IMR-90 (cell line): ENCODE data around the gene FAM234A. TPM values are rescaled to one million over a fixed set of nuclear protein-coding genes. Genes with fewer than 3 reads are reported as not detected.

ENCODE experiments used
- ATAC-seq: fragments of 200-7000 bp; cut with Tn5 transposase; 2 replicates; pipeline ENCODE4 v1.9.1; 2020; ENCODE audit warnings: low read depth, mild to moderate bottlenecking, moderate library complexity
- BruUV-seq: library from RNA; stranded (reverse); fragments of 400-500 nt; replicated peaks from 2 replicates; lab custom pipeline; 2021; lab: Mats Ljungman, UMichigan
- CTCF ChIA-PET: fragments of 300-600 bp; formaldehyde crosslinking; extraction: SDS; loops from one replicate; lab custom pipeline; 2021; ENCODE audit warnings: antibody characterized with exemption; lab: Yijun Ruan, JAX
- POLR2A ChIA-PET: fragments of 300-600 bp; sonication (Branson Sonifier 250); formaldehyde crosslinking; loops from one replicate; lab custom pipeline; 2022; ENCODE audit warnings: antibody characterized with exemption; ENCODE audit not compliant: unreplicated experiment; lab: Charles Lee
- DNase-seq: peaks from one replicate; pipeline ENCODE4 v3.0.0; 2013
- H2AFZ ChIP-seq: replicated peaks from 2 replicates; pipeline ENCODE3; 2013; ENCODE audit warnings: low read length, mild to moderate bottlenecking; ENCODE audit not compliant: poor library complexity
- H2AK5ac ChIP-seq: 2 replicates; pipeline ENCODE4 v1.6.1; 2013; ENCODE audit warnings: low read depth, low read length, inconsistent platforms
- H2AK9ac ChIP-seq: replicated peaks from 2 replicates; pipeline ENCODE3; 2013; ENCODE audit warnings: mild to moderate bottlenecking, low read depth, low read length, moderate library complexity; ENCODE audit not compliant: poor library complexity
- H2BK120ac ChIP-seq: 2 replicates; pipeline ENCODE4 v1.6.1; 2013; ENCODE audit warnings: low read depth, low read length, inconsistent platforms
- H2BK15ac ChIP-seq: 3 replicates; pipeline ENCODE4 v1.6.1; 2013; ENCODE audit warnings: low read depth, low read length, inconsistent platforms
- H2BK20ac ChIP-seq: 2 replicates; pipeline ENCODE4 v1.6.1; 2013; ENCODE audit warnings: low read depth, mild to moderate bottlenecking, inconsistent platforms, low read length, moderate library complexity
- H2BK5ac ChIP-seq: 2 replicates; pipeline ENCODE4 v1.6.1; 2013; ENCODE audit warnings: mild to moderate bottlenecking, low read depth, low read length, inconsistent platforms; ENCODE audit not compliant: poor library complexity, severe bottlenecking
- H3K14ac ChIP-seq: replicated peaks from 2 replicates; pipeline ENCODE4 v1.6.1; 2013; ENCODE audit warnings: low read depth, low read length, inconsistent platforms
- H3K18ac ChIP-seq: 2 replicates; pipeline ENCODE4 v1.6.1; 2013; ENCODE audit warnings: low read depth, low read length, control low read depth
- H3K23ac ChIP-seq: 2 replicates; pipeline ENCODE4 v1.6.1; 2013; ENCODE audit warnings: low read depth, low read length, inconsistent platforms
- H3K27ac ChIP-seq: 2 replicates; pipeline ENCODE4 v1.5.1; 2013; ENCODE audit warnings: mild to moderate bottlenecking, control low read depth, low read length; ENCODE audit not compliant: insufficient read depth
- H3K27me3 ChIP-seq: 2 replicates; pipeline ENCODE4 v1.6.1; 2013; ENCODE audit warnings: low read length; ENCODE audit not compliant: control insufficient read depth, insufficient read depth
- H3K36me3 ChIP-seq: 2 replicates; pipeline ENCODE4 v1.6.1; 2013; ENCODE audit warnings: low read length, mixed read lengths; ENCODE audit not compliant: control insufficient read depth, insufficient read depth
- H3K4ac ChIP-seq: 2 replicates; pipeline ENCODE4 v1.6.1; 2013; ENCODE audit warnings: low read depth, low read length, inconsistent platforms
- H3K4me1 ChIP-seq: 2 replicates; pipeline ENCODE4 v1.6.1; 2013; ENCODE audit warnings: low read length, mixed read lengths; ENCODE audit not compliant: control insufficient read depth, insufficient read depth
- H3K4me2 ChIP-seq: 2 replicates; pipeline ENCODE4 v1.6.1; 2013; ENCODE audit warnings: low read depth, mild to moderate bottlenecking, control low read depth, low read length, moderate library complexity
- H3K4me3 ChIP-seq: 2 replicates; pipeline ENCODE4 v1.5.1; 2013; ENCODE audit warnings: low read depth, mild to moderate bottlenecking, control low read depth, low read length, moderate library complexity; ENCODE audit not compliant: insufficient read depth
- H3K56ac ChIP-seq: 2 replicates; pipeline ENCODE4 v1.6.1; 2013; ENCODE audit warnings: low read length, inconsistent platforms; ENCODE audit not compliant: insufficient read depth; ENCODE audit errors: extremely low read depth
- H3K79me1 ChIP-seq, 2 experiments: 2 replicates each; pipeline ENCODE4 v1.6.1; 2013; ENCODE audit warnings: low read length in 2 of 2, inconsistent platforms in 1 of 2, low read depth in 1 of 2
- H3K9ac ChIP-seq: 2 replicates; pipeline ENCODE4 v1.6.1; 2013; ENCODE audit warnings: low read depth, low read length, control low read depth
- H3K9me1 ChIP-seq: 2 replicates; pipeline ENCODE4 v1.6.1; 2013; ENCODE audit warnings: low read length, inconsistent platforms; ENCODE audit not compliant: insufficient read depth
- H3K9me3 ChIP-seq: 2 replicates; pipeline ENCODE4 v1.6.1; 2013; ENCODE audit warnings: low read length; ENCODE audit not compliant: control insufficient read depth, insufficient read depth
- H4K20me1 ChIP-seq: 2 replicates; pipeline ENCODE4 v1.6.1; 2013; ENCODE audit warnings: low read length, inconsistent platforms; ENCODE audit not compliant: insufficient read depth
- H4K5ac ChIP-seq: 2 replicates; pipeline ENCODE4 v1.6.1; 2013; ENCODE audit warnings: mild to moderate bottlenecking, low read depth, low read length, control low read depth
- H4K8ac ChIP-seq, 2 experiments: 2 replicates each; pipeline ENCODE4 v1.6.1; 2013; ENCODE audit warnings: low read depth in 2 of 2, low read length in 2 of 2, control low read depth in 1 of 2, inconsistent platforms in 1 of 2
- H4K91ac ChIP-seq: 2 replicates; pipeline ENCODE4 v1.6.1; 2013; ENCODE audit warnings: low read depth, low read length, inconsistent platforms; ENCODE audit not compliant: insufficient read depth
- BHLHE40 ChIP-seq: fragments of 150-350 bp; IDR thresholded peaks from 2 replicates; pipeline ENCODE4 v1.6.1; 2016; ENCODE audit warnings: mild to moderate bottlenecking, low read depth, low read length
- CEBPB ChIP-seq: IDR thresholded peaks from 2 replicates; pipeline ENCODE4 v1.6.1; 2012; ENCODE audit warnings: low read depth, low read length, improper control_type of control experiment
- POLR2A ChIP-seq: IDR thresholded peaks from 2 replicates; pipeline ENCODE4 v1.6.1; 2012; ENCODE audit warnings: mild to moderate bottlenecking, low read depth, low read length
- RAD21 ChIP-seq: IDR thresholded peaks from 2 replicates; pipeline ENCODE4 v1.6.1; 2012; ENCODE audit warnings: low read length, improper control_type of control experiment
- WGBS, 2 experiments: methylation state at CpG; one replicate each; pipeline versions ENCODE4 v1.1.5 to v1.1.7; 2013; ENCODE audit warnings: missing lambda C conversion rate in 2 of 2; ENCODE audit not compliant: insufficient read length in 1 of 2; ENCODE audit errors: extremely low coverage in 2 of 2; 5-methylcytosine and 5-hydroxymethylcytosine counted together
- dilution Hi-C: fragments of 300-500 bp; cut with HindIII; formaldehyde crosslinking; loops from one replicate; pipeline ENCODE4 v1.14.3; 2018; ENCODE audit warnings: low sequenced_read_pairs; ENCODE audit not compliant: unreplicated experiment
- in situ Hi-C: fragments of 300-500 bp; cut with MboI; formaldehyde crosslinking; loops from 3 replicates; pipeline ENCODE4 v1.14.3; 2019; ENCODE audit warnings: low sequenced_read_pairs, inconsistent platforms, mixed read lengths
- intact Hi-C: fragments of 100-400 bp; cut with micrococcal nuclease; formaldehyde crosslinking; loops from 2 replicates; pipeline ENCODE4 v1.10.0; 2022
- polyA plus RNA-seq, 3 experiments: library from polyadenylated mRNA; depleted of rRNA; stranded (reverse); fragments of >200 nt; gene quantifications; 2 replicates each; pipeline ENCODE4 v1.2.3, GENCODE V29; 2012; ENCODE audit warnings: low replicate concordance in 1 of 3
- total RNA-seq: library from RNA; depleted of rRNA; stranded (reverse); fragments of >200 nt; gene quantifications from 2 replicates; pipeline ENCODE4 v1.2.3, GENCODE V29; 2012

FAM234A gene
- total and polyA plus RNA-seq, 2 of the 4 experiments (the other 2 are of a cell fraction): 30.3 to 64.2 TPM

DNA sequence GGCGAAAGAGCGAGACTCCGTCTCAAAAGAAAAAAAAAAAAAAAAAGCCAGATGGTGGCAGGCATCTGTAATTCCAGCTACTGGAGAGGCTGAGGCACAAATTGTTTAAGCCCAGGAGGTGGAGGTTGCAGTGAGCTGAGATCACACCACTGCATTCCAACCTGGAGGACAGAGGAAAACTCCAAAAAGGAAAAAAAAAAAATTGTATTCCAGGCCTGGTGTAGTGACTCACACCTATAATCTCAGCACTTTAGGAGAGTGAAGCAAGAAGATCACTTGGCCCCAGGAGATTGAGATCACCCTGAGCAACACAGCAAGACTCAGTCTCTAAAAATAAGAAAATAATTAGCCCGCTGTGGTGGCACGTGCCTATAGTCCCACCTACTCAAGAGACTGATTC is 34.2 kb upstream of the FAM234A start:
- Histone ChIP-seq H2BK5ac (no peak overlapping the region), H3K36me3 (peaks cover 49% of the 10 kb centered on the region), H3K18ac (no peak overlapping the region), H2BK15ac (no peak overlapping the region), H4K91ac (no peak overlapping the region), H2AK5ac (no peak overlapping the region), H3K27me3 (no peaks in the 10 kb centered on the region), H4K20me1 (peaks cover 9% of the 10 kb centered on the region), H4K8ac (no peak overlapping the region), H3K4me1 (no peaks in the 10 kb centered on the region), H2BK120ac (no peak overlapping the region), H3K4ac (no peak overlapping the region), H3K4me3 (no peak overlapping the region), H3K14ac (no peak overlapping the region), H3K4me2 (no peak overlapping the region), H3K79me1 (peaks cover 25 to 43% of the 10 kb centered on the region in 2 experiments), H3K9me1 (no peaks in the 10 kb centered on the region; the same call in 1 of the 2 replicates), H3K56ac (no peak overlapping the region), H3K23ac (no peak overlapping the region), H2AK9ac (no peak overlapping the region), H2BK20ac (no peak overlapping the region), H3K9ac (no peak overlapping the region), H3K27ac (no peak overlapping the region), H2AFZ (no peak overlapping the region), H4K5ac (no peak overlapping the region), H3K9me3 (no peaks in the 10 kb centered on the region)
- 100% methylated on average over 1 of the region's 5 CpGs; no CpG with 5 or more reads in 1 of the 2 experiments for WGBS, 2 experiments
- ChIA-PET CTCF (interaction anchor here (0.7 kb wide), 2 partner anchors 9 to 51 kb away, joined by 4 to 5 read pairs; no protein-coding TSS in a partner anchor), POLR2A (no interaction called here)
- BruUV-seq: no TSS peak
- in situ Hi-C loops: no loop called here
- dilution Hi-C loops: no loop called here
- DNase-seq: peak; percentile 78
- ATAC-seq: peak; percentile 82
- no peak for TF ChIP-seq POLR2A
- TF ChIP-seq CEBPB: peak; percentile 86
- no peak for TF ChIP-seq RAD21
- TF ChIP-seq BHLHE40: peak; percentile 49
- intact Hi-C loops: no loop called here
